ENCODE results near the gene DENND11.
"Not testable (repeated sequence)": the region's sequence is repeated elsewhere in the genome, so short reads cannot be mapped to it uniquely, and the experiment has no call there.

Gene DENND11

GRCh38 chr7:141706239-141707064, 4.5 kb upstream of the DENND11 start:
- DNase-seq (ENCODE audit: low read depth) = no peak

- DNase-seq (ENCODE audit: low read depth) = no peak
Observed at GRCh38 chr7:141704741-141705140, 2.8 kb upstream of the DENND11 start.

GRCh38 chr7:141704112-141704511, 2.1 kb upstream of the DENND11 start:
- no peak for DNase-seq (ENCODE audit: low read depth)

GRCh38 chr7:141702892-141703291, 926 bp upstream of the DENND11 start:
- no peak for DNase-seq (ENCODE audit: low read depth)

- DNase-seq (ENCODE audit: low read depth) = peak; percentile 56
Observed at GRCh38 chr7:141701489-141702046, 398 bp downstream of the DENND11 start.

- DNase-seq (ENCODE audit: low read depth) = no peak
Observed at GRCh38 chr7:141700848-141701371, 1.1 kb downstream of the DENND11 start.

GRCh38 chr7:141700296-141700847, 1.6 kb downstream of the DENND11 start:
- DNase-seq (ENCODE audit: low read depth) = no peak

- no peak for DNase-seq (ENCODE audit: low read depth)
Observed at GRCh38 chr7:141699860-141700259, 2.1 kb downstream of the DENND11 start.

- DNase-seq (ENCODE audit: low read depth) = no peak
Observed at GRCh38 chr7:141698247-141699015, 3.5 kb downstream of the DENND11 start.

GRCh38 chr7:141697211-141697871, 4.6 kb downstream of the DENND11 start:
- DNase-seq (ENCODE audit: low read depth) = no peak

- DNase-seq (ENCODE audit: low read depth) = no peak
Observed at GRCh38 chr7:141696348-141696747, 5.6 kb downstream of the DENND11 start.

GRCh38 chr7:141695803-141696289, 6.1 kb downstream of the DENND11 start:
- no peak for DNase-seq (ENCODE audit: low read depth)

- DNase-seq (ENCODE audit: low read depth) = no peak
Observed at GRCh38 chr7:141693082-141693481, 8.9 kb downstream of the DENND11 start.

GRCh38 chr7:141691961-141692360, 10.0 kb downstream of the DENND11 start:
- DNase-seq (ENCODE audit: low read depth) = no peak

GRCh38 chr7:141691540-141691939, 10.4 kb downstream of the DENND11 start:
- no peak for DNase-seq (ENCODE audit: low read depth)

- not testable (repeated sequence) for DNase-seq (ENCODE audit: low read depth)
Observed at GRCh38 chr7:141689072-141689825, 12.7 kb downstream of the DENND11 start.

GRCh38 chr7:141688043-141688442, 13.9 kb downstream of the DENND11 start:
- DNase-seq (ENCODE audit: low read depth) = no peak

- no peak for DNase-seq (ENCODE audit: low read depth)
Observed at GRCh38 chr7:141686670-141687069, 15.3 kb downstream of the DENND11 start.

- no peak for DNase-seq (ENCODE audit: low read depth)
Observed at GRCh38 chr7:141686074-141686473, 15.9 kb downstream of the DENND11 start.

- DNase-seq (ENCODE audit: low read depth) = no peak
Observed at GRCh38 chr7:141685285-141686023, 16.5 kb downstream of the DENND11 start.
